Activated gamma-delta T cell treated with Interleukin-2 at 50 U/mL for 16 hours (primary cell): ENCODE results near the gene ZBTB40.

Source experiments
- DNase-seq: peaks from one replicate; pipeline ENCODE4 v3.0.0-alpha.2; 2020

The ZBTB40 gene, protein sequence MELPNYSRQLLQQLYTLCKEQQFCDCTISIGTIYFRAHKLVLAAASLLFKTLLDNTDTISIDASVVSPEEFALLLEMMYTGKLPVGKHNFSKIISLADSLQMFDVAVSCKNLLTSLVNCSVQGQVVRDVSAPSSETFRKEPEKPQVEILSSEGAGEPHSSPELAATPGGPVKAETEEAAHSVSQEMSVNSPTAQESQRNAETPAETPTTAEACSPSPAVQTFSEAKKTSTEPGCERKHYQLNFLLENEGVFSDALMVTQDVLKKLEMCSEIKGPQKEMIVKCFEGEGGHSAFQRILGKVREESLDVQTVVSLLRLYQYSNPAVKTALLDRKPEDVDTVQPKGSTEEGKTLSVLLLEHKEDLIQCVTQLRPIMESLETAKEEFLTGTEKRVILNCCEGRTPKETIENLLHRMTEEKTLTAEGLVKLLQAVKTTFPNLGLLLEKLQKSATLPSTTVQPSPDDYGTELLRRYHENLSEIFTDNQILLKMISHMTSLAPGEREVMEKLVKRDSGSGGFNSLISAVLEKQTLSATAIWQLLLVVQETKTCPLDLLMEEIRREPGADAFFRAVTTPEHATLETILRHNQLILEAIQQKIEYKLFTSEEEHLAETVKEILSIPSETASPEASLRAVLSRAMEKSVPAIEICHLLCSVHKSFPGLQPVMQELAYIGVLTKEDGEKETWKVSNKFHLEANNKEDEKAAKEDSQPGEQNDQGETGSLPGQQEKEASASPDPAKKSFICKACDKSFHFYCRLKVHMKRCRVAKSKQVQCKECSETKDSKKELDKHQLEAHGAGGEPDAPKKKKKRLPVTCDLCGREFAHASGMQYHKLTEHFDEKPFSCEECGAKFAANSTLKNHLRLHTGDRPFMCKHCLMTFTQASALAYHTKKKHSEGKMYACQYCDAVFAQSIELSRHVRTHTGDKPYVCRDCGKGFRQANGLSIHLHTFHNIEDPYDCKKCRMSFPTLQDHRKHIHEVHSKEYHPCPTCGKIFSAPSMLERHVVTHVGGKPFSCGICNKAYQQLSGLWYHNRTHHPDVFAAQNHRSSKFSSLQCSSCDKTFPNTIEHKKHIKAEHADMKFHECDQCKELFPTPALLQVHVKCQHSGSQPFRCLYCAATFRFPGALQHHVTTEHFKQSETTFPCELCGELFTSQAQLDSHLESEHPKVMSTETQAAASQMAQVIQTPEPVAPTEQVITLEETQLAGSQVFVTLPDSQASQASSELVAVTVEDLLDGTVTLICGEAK

GRCh38 chr1:22451702-22452480 lies at the start of gene ZBTB40:
Gene ZBTB40 (plus strand): TSS chr1:22451851. CDS start chr1:22489949, 38,098 bp downstream.
- peak; percentile 91 for DNase-seq

GRCh38 chr1:22402356-22403053 lies 49.1 kb upstream of the ZBTB40 start:
- no peak for DNase-seq

DNA sequence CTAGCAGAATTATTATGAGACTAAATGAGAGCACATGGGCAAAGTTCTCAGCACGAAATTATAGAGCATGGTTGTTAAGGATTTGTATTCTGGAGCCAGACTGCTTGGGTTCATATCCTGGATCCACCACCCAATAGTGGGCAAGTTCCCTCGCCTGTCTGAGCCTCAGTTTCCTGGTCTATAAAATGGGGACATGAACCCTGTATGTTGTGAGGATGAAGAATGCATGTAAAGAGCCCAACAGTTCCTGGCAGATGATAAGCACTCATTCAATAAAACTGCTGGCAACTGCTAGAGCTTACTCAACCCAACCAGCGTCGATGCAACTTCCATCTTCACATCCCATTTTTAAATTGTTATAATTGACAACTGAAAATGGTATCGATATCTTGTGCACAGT lies 47.2 kb upstream of the ZBTB40 start:
- DNase-seq, result no peak

DNA sequence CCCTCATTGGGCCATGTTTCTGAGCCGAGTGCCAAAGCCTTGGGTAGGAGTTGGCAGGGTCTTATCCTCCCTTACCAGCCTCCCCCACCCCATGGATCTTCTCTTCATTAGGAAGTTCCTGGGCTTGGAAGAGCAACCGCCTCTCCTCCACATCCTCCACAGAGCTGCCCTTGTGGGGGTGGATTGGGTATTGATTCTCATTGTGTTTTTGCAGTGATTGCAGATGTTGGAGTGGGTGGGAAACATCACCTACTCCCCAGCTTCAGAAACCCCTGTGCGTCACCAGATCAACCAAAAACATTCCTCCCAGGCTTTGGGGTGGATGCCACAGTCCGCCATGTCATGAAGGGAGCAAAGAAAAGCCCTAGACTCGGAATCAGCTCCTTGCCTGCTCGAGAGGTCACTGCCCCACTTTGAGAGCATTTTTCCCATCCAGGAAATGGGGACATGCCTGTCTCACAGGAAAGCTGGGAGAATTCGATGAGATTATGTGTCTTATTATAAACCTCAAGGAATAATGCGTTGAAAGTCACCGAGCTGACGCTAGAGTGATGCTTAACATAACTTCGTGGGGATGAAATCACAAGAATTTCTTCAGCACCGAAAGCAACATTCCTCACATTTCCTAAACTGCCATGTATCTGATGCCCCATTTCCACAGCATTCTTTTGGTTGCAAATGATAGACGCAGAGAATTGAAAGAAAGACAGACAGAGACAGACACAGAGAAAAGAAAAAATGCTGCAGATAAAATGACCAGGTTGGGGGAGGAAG lies 44.7 kb upstream of the ZBTB40 start:
- DNase-seq, result no peak

- no peak for DNase-seq
These were observed 43.4 kb upstream of the ZBTB40 start for GRCh38 chr1:22408230-22408629.

DNA sequence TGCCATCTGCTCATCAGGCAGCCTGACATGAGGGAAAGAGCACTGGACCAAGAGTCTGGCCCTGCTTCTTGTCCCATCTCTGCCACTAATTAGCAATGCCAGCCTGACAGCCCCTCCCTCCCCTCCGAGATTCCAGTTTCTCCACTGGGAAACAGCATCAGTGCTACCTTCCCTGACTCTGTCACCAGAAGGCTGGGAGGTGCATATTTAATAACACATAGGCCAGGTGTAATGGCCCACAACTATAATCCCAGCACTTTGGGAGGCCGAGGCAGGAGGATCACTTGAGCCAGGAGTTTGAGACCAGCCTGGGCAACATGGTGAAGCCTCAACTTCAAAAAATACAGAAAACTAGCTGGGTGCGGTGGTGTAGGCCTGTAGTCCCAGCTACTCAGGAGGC lies 41.2 kb upstream of the ZBTB40 start:
- no peak for DNase-seq

DNA sequence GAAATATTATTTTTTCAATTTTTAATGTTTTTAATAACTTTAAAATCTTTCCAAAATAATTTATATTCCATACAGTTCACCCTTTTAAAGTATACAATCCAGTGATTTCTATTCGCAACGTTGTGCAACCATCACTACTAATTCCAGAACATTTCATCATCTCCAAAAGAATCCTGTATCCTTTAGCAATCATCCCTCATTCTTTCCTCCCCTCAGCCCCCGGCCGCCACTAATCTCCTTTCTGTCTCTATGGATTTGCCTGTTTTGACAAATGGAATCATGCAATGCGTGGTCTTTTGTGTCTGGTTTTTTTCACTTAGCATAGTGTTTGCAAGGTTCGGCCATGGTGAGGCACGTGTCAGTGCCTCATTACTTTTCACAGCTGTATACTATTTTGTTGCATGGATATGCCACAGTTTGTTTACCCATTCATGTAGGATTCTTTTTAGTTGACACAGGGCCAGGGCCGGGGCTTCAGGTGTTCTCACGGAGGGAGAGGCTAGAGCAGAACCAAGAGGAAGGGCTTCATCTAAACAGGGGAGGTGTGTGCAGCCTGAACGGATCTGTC lies 40.6 kb upstream of the ZBTB40 start:
- DNase-seq, result no peak

DNA sequence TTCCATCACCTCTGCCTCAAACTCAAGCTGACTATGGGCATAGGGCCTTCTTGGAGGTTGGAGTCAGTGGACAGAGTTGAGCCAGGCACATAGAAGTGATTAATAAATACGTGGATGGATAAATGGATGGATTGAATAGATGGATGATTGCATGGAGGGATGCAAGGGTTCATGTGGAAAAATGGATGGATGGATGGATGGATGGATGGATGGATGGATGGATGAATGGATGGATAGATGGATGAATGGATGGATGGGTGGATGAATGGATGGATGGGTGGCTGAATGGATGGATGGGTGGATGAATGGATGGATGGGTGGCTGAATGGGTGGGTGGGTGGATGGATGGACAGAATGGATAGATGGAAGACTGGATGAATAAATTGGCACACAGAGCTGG lies 40.1 kb upstream of the ZBTB40 start:
- no peak for DNase-seq

- no peak for DNase-seq
These were observed 38.5 kb upstream of the ZBTB40 start for GRCh38 chr1:22412932-22413727.

- DNase-seq, result no peak
These were observed 37.9 kb upstream of the ZBTB40 start for GRCh38 chr1:22413799-22414198.

- DNase-seq, result no peak
These were observed 37.4 kb upstream of the ZBTB40 start for GRCh38 chr1:22414244-22414751.

- no peak for DNase-seq
These were observed 36.2 kb upstream of the ZBTB40 start for GRCh38 chr1:22415489-22415888.

DNA sequence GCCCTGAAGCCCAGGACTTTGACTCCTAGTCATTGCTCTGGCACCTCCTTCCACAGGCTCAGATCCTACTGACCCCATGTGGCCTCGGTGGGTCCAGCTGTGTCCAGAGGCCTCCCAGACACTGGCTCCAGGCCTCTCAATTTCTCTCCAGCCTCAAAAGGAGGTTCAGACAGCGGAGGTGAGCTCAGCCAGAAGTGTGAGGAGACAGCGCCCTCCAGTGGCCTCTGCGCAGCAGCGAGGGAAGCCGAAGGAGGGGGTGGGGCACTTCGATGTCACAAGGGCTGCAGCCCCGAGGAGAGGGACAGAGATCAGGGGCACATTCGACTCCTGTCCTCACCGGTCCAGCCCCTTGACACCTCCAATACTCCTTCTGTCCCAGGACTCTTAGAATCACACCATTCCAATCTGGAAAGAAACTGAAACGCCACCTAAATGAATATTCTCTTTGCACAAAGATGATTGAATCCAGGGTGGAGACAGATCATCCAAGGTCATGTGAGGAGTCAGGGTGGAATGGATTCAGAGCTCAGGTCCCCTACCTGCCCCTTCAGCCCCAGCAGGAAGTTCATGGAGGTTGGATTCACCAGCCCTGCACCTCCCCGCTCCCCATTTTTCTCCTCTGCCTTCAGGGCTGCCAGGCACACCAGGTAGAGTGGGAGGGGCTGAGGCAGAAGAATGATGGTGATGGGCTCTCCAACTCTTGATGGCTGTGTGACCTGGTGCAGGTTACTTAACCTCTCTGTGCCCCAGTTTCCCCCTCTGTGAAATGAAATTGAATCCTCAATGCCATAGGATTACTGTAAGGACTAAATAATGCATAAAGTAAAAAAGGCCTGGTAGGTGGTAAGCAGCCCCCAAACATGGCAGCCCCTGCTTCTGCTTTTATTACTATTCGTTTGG lies 34.8 kb upstream of the ZBTB40 start:
- peak; percentile 59 for DNase-seq

DNA sequence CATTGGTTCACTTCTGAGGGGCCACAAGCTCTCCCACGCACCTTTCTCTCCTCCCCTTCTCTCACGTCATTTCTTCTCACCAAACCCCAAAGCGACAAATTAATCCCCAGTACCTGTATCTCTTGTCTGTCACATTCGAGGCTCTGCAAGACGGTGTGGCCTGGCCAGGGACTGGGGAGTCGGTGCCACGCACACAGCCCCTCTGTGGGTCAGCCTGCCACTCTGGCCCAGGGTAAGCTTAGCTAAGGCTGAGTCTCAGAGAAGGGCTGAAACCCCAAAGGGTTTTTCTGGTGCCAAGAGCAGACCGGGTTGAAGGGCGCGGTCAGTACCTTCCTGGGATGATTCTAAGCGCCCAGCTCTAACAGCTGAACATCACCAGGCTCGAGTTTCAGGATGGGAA lies 34.2 kb upstream of the ZBTB40 start:
- no peak for DNase-seq

GRCh38 chr1:22418312-22418711 lies 33.3 kb upstream of the ZBTB40 start:
- DNase-seq, result no peak

- DNase-seq, result no peak
These were observed 32.7 kb upstream of the ZBTB40 start for GRCh38 chr1:22418933-22419382.

- DNase-seq, result peak; percentile 36
These were observed 31.1 kb upstream of the ZBTB40 start for GRCh38 chr1:22420455-22421053.

GRCh38 chr1:22426781-22427180 lies 24.9 kb upstream of the ZBTB40 start:
- no peak for DNase-seq
